K562 (cell line): ENCODE data around the gene TSPAN16.
A peak's percentile ranks its signal among the peaks of the same experiment; 100 is the strongest.

ENCODE experiments used
- CTCF ChIP-seq, 3 experiments: IDR thresholded peaks in 2 of 3; conservative IDR thresholded peaks in 1 of 3; 2 replicates each; pipeline ENCODE4 v1.5.1; 2011 to 2012; ENCODE audit warnings: low read length in 3 of 3, mild to moderate bottlenecking in 3 of 3, control low read depth in 2 of 3, improper control_type of control experiment in 1 of 3, inconsistent platforms in 1 of 3, low read depth in 1 of 3, mixed read lengths in 1 of 3, moderate library complexity in 1 of 3; ENCODE audit not compliant: insufficient read depth in 2 of 3
- E2F6 ChIP-seq, 2 experiments: IDR thresholded peaks; 2 replicates each; pipeline ENCODE4 v1.6.1; 2011; ENCODE audit warnings: borderline replicate concordance in 1 of 2, control low read depth in 1 of 2, low read depth in 1 of 2, low read length in 1 of 2, mild to moderate bottlenecking in 1 of 2, mixed read lengths in 1 of 2, moderate library complexity in 1 of 2; ENCODE audit not compliant: insufficient read depth in 1 of 2, insufficient read length in 1 of 2, poor library complexity in 1 of 2, severe bottlenecking in 1 of 2; ENCODE audit errors: extremely low read depth in 1 of 2
- HDAC2 ChIP-seq: fragments of 450-650 bp; IDR thresholded peaks from 2 replicates; pipeline ENCODE4 v1.6.1; 2016; ENCODE audit warnings: mild to moderate bottlenecking
- MYBL2 ChIP-seq, 2 experiments: fragments of 450-650 bp in 1 of 2; sonication (generic) in 1 of 2; formaldehyde crosslinking in 1 of 2; IDR thresholded peaks; 2 replicates each; pipeline versions ENCODE4 v1.6.1 to v1.8.1; 2017 to 2022; ENCODE audit warnings: borderline replicate concordance in 1 of 2, inconsistent platforms in 1 of 2, low read depth in 1 of 2, mild to moderate bottlenecking in 1 of 2, missing genetic modification reagents in 1 of 2, moderate library complexity in 1 of 2
- NFIC ChIP-seq: fragments of 450-650 bp; IDR thresholded peaks from 2 replicates; pipeline ENCODE4 v1.6.1; 2017; ENCODE audit warnings: mild to moderate bottlenecking, inconsistent platforms
- SMARCE1 ChIP-seq: fragments of 450-650 bp; IDR thresholded peaks from 2 replicates; pipeline ENCODE4 v1.7.1; 2016; ENCODE audit warnings: mild to moderate bottlenecking
- TAF9B ChIP-seq: fragments of 450-650 bp; IDR thresholded peaks from 2 replicates; pipeline ENCODE4 v1.6.1; 2018; ENCODE audit warnings: mild to moderate bottlenecking; ENCODE audit not compliant: partially characterized antibody
- ZBTB40 ChIP-seq, 2 experiments: fragments of 450-650 bp in 1 of 2; sonication (generic) in 1 of 2; formaldehyde crosslinking in 1 of 2; IDR thresholded peaks; 2 replicates each; pipeline versions ENCODE4 v1.7.1 to v1.9.0; 2016 to 2022; ENCODE audit warnings: inconsistent platforms in 1 of 2, mild to moderate bottlenecking in 1 of 2, missing genetic modification reagents in 1 of 2
- ZNF263 ChIP-seq: sonication (generic); formaldehyde crosslinking; IDR thresholded peaks from 2 replicates; pipeline ENCODE4 v1.8.0; 2022; ENCODE audit warnings: mild to moderate bottlenecking, missing genetic modification reagents, borderline replicate concordance
- ZNF277 ChIP-seq: fragments of 250-450 bp; sonication (Bioruptor Pico); IDR thresholded peaks from 2 replicates; pipeline ENCODE4 v1.8.0; 2022; ENCODE audit warnings: inconsistent platforms, mild to moderate bottlenecking, moderate library complexity, borderline replicate concordance

GRCh38 chr19:11260996-11261395 is 35.0 kb upstream of the TSPAN16 start:
- TF ChIP-seq MYBL2 (IDR thresholded peaks at IDR 0.05; ENCODE audit: low read depth) (no peak), MYBL2 (CRISPR knock-in tag; IDR thresholded peaks at IDR 0.05; ENCODE audit: borderline replicate concordance) (no peak), ZBTB40 (IDR thresholded peaks at IDR 0.05) (no peak), ZBTB40 (CRISPR knock-in tag; IDR thresholded peaks at IDR 0.05) (no peak), CTCF (IDR thresholded peaks at IDR 0.05 in 2 of 3, conservative IDR thresholded peaks at IDR 0.05 in 1 of 3; ENCODE audit: insufficient read depth in 2 of 3, low read depth in 1 of 3, low read length in 3 of 3) (no peak), HDAC2 (0 out of 2 replicates have a peak, but pooled peaks have one; percentile 16), SMARCE1 (no peak), TAF9B (no peak), ZNF263 (CRISPR knock-in tag) (no peak), E2F6 (IDR thresholded peaks at IDR 0.05; ENCODE audit: borderline replicate concordance in 1 of 2, extremely low read depth in 1 of 2, insufficient read depth in 1 of 2, insufficient read length in 1 of 2, low read depth in 1 of 2, low read length in 1 of 2, poor library complexity in 1 of 2, severe bottlenecking in 1 of 2) (no peak), ZNF277 (no peak), NFIC (no peak)
